Suprapubic skin (tissue), 4 donors: ENCODE measurements around the gene CEP83. TPM values are rescaled to one million over a fixed set of nuclear protein-coding genes. Genes with fewer than 3 reads are reported as not detected.

Source experiments
- DNase-seq, 2 donors: peaks; one replicate each; pipeline ENCODE4 v3.0.0-alpha.2; 2019; ENCODE audit warnings: low spot score in 2 of 2
- H3K27ac ChIP-seq: fragments of 200-600 bp; sonication (generic); one replicate; pipeline ENCODE4 v1.5.1; 2019
- H3K27me3 ChIP-seq: fragments of 200-600 bp; sonication (generic); one replicate; pipeline ENCODE4 v1.5.1; 2019
- H3K36me3 ChIP-seq: fragments of 200-600 bp; sonication (generic); one replicate; pipeline ENCODE4 v1.5.1; 2019
- H3K4me1 ChIP-seq: fragments of 200-600 bp; sonication (generic); one replicate; pipeline ENCODE4 v1.5.1; 2019
- H3K4me3 ChIP-seq: fragments of 200-600 bp; sonication (generic); one replicate; pipeline ENCODE4 v1.5.1; 2019; ENCODE audit warnings: mild to moderate bottlenecking
- H3K9me3 ChIP-seq: fragments of 200-600 bp; sonication (generic); one replicate; pipeline ENCODE4 v1.5.1; 2019
- EP300 ChIP-seq: sonication (generic); formaldehyde crosslinking; IDR thresholded peaks from one replicate; pipeline ENCODE4 v1.6.1; 2017; ENCODE audit warnings: antibody characterized with exemption
- POLR2A ChIP-seq, 2 donors: fragments of 450-650 bp; IDR thresholded peaks; one replicate each; pipeline ENCODE4 v1.6.1; 2017; ENCODE audit warnings: antibody characterized with exemption in 2 of 2, mild to moderate bottlenecking in 2 of 2, moderate library complexity in 2 of 2
- POLR2AphosphoS5 ChIP-seq, 3 donors: sonication (generic); formaldehyde crosslinking; IDR thresholded peaks; one replicate each; pipeline ENCODE4 v1.6.1; 2017; ENCODE audit warnings: antibody characterized with exemption in 3 of 3
- WGBS: methylation state at CpG from one replicate; pipeline ENCODE4 v1.1.5; 2018; 5-methylcytosine and 5-hydroxymethylcytosine counted together
- total RNA-seq, 4 donors: library from RNA; depleted of rRNA; stranded (reverse); fragments of >200 nt; gene quantifications; one replicate each; pipeline ENCODE4 v1.1.0, GENCODE V29; 2016
- TF ChIP-seq, protein P1 (sequence below), 2 donors: fragments of 200-600 bp in 1 of 2; fragments of 450-650 bp in 1 of 2; sonication (generic) in 1 of 2; IDR thresholded peaks; one replicate each; pipeline ENCODE4 v1.5.1; 2016 to 2019; ENCODE audit warnings: antibody characterized with exemption in 2 of 2, mild to moderate bottlenecking in 1 of 2, moderate library complexity in 1 of 2

Gene CEP83
- total RNA-seq, 4 donors from 2014 or later: 8.5 to 18.4 (median 12.6) TPM

DNA sequence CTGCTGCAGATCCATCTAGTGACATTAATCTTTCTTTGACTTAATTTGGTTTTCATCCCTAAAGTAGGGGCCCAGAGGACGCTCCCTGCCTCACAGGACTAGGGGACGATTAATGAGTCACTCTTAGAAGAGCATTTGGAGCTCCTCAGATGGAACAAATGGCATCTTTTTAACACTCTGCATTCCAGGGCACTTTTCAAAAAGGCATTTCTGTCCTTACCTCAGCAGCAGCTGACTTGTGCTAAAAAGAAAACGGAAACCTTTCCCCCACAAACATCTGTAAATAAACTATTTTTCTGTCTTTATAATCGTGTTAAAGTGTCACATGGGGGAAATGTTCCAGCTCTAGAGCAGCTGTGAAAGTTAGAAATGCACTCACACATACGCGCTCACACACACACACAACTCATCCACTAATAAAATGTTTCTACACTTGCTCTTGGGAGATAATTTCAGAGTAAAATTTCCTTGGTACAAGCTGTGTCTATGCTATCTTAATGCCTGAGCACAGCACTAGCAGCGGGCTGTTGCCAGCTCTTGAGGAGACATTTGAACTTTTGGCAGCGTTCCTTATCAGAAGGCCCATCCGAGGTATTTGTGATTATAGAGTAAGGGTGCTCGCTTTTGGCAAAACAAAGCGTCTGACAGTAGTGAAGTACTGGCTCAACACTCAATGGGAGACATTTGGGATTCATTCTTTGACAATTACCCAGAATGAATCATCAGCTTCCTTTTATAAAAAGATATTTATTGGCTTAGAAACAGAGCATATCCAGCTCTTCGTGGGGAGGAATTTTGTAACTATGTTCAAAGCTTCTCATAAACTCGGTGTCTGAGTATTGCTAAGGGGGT, 170.0 kb downstream of the CEP83 start:
- no peaks in the 10 kb centered on the region for H3K27me3 ChIP-seq
- DNase-seq: no peak
- H3K9me3 ChIP-seq: no peaks in the 10 kb centered on the region
- H3K27ac ChIP-seq: no peak overlapping the region
- H3K4me1 ChIP-seq: peaks cover 11% of the 10 kb centered on the region
- WGBS: 34% methylated on average over 13 of the region's 13 CpGs
- no peaks in the 10 kb centered on the region for H3K36me3 ChIP-seq
- TF ChIP-seq POLR2A (IDR thresholded peaks at IDR 0.05): no peak
- no peak for TF ChIP-seq EP300
- no peak for TF ChIP-seq POLR2AphosphoS5 (IDR thresholded peaks at IDR 0.05)
- TF ChIP-seq, protein P1, sequence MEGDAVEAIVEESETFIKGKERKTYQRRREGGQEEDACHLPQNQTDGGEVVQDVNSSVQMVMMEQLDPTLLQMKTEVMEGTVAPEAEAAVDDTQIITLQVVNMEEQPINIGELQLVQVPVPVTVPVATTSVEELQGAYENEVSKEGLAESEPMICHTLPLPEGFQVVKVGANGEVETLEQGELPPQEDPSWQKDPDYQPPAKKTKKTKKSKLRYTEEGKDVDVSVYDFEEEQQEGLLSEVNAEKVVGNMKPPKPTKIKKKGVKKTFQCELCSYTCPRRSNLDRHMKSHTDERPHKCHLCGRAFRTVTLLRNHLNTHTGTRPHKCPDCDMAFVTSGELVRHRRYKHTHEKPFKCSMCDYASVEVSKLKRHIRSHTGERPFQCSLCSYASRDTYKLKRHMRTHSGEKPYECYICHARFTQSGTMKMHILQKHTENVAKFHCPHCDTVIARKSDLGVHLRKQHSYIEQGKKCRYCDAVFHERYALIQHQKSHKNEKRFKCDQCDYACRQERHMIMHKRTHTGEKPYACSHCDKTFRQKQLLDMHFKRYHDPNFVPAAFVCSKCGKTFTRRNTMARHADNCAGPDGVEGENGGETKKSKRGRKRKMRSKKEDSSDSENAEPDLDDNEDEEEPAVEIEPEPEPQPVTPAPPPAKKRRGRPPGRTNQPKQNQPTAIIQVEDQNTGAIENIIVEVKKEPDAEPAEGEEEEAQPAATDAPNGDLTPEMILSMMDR (IDR thresholded peaks at IDR 0.05): no peak
- H3K4me3 ChIP-seq: no peak overlapping the region

DNA sequence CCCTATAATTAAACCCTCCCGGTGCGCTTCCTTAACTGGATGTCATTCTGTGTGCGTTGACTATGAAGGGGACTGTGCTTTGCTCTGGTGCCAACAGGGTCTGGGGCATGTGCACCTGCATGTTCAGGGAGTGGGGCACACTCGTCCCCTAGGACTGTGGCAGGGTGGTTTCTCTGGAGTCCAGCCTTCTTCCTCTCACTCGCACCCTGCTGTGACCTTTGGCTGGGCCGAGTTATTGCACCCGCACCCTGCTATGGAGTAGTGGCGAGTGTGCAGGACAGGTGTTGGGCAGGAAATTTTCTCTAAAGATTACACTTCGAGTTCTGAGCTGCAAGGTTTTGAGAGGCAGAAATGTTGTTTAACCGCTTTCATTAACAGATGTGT, 172.4 kb downstream of the CEP83 start:
- H3K36me3 ChIP-seq: no peaks in the 10 kb centered on the region
- peaks cover 11% of the 10 kb centered on the region for H3K4me1 ChIP-seq
- H3K27me3 ChIP-seq: no peaks in the 10 kb centered on the region
- no peak overlapping the region for H3K4me3 ChIP-seq
- TF ChIP-seq POLR2A (IDR thresholded peaks at IDR 0.05) (no peak), POLR2AphosphoS5 (IDR thresholded peaks at IDR 0.05) (no peak), EP300 (no peak)
- TF ChIP-seq, protein P1 (IDR thresholded peaks at IDR 0.05): no peak
- H3K27ac ChIP-seq: no peak overlapping the region
- DNase-seq: no peak
- 86% methylated on average over 10 of the region's 10 CpGs for WGBS
- H3K9me3 ChIP-seq: no peaks in the 10 kb centered on the region

GRCh38 chr12:94286583-94287244, 173.0 kb downstream of the CEP83 start:
- no peaks in the 10 kb centered on the region for H3K36me3 ChIP-seq
- H3K9me3 ChIP-seq: no peaks in the 10 kb centered on the region
- no peak for DNase-seq
- H3K27ac ChIP-seq: no peak overlapping the region
- H3K4me1 ChIP-seq: peaks cover 11% of the 10 kb centered on the region
- H3K27me3 ChIP-seq: no peaks in the 10 kb centered on the region
- WGBS: 83% methylated on average over 4 of the region's 4 CpGs
- no peak overlapping the region for H3K4me3 ChIP-seq
- TF ChIP-seq, protein P1 (IDR thresholded peaks at IDR 0.05): no peak
- TF ChIP-seq EP300 (no peak), POLR2A (IDR thresholded peaks at IDR 0.05) (no peak), POLR2AphosphoS5 (IDR thresholded peaks at IDR 0.05) (no peak)

GRCh38 chr12:94285943-94286582, 173.6 kb downstream of the CEP83 start:
- no peak for DNase-seq
- Histone ChIP-seq H3K4me3 (no peak overlapping the region), H3K9me3 (no peaks in the 10 kb centered on the region), H3K36me3 (no peaks in the 10 kb centered on the region), H3K4me1 (peaks cover 11% of the 10 kb centered on the region), H3K27ac (no peak overlapping the region), H3K27me3 (no peaks in the 10 kb centered on the region)
- 88% methylated on average over 8 of the region's 8 CpGs for WGBS
- no peak for TF ChIP-seq POLR2A (IDR thresholded peaks at IDR 0.05)
- TF ChIP-seq EP300: no peak
- TF ChIP-seq, protein P1 (IDR thresholded peaks at IDR 0.05): no peak
- no peak for TF ChIP-seq POLR2AphosphoS5 (IDR thresholded peaks at IDR 0.05)

DNA sequence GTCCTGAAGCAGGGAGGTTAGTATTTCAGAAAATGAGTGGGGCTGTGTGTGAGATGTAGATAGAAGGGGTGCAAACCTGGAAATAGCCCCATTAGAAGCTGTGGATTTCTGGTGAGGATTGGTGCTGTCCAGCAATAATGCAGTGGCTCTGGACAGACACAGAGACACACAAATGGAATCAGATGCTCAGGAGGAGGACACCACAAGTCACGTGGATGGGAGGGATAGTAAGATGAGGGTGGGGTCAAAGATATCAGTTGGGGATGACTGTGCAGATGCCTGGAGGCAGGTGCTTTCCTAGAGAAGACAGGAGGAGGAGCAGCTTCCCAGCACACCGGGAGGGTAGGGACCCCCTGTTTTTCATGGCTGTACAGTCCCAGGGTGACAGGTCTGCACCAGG, 174.8 kb downstream of the CEP83 start:
- DNase-seq: no peak
- Histone ChIP-seq H3K9me3 (no peaks in the 10 kb centered on the region), H3K36me3 (no peaks in the 10 kb centered on the region), H3K4me1 (peaks cover 8% of the 10 kb centered on the region), H3K27me3 (no peaks in the 10 kb centered on the region), H3K27ac (no peak overlapping the region), H3K4me3 (no peak overlapping the region)
- 51% methylated on average over 2 of the region's 2 CpGs for WGBS
- TF ChIP-seq POLR2AphosphoS5 (IDR thresholded peaks at IDR 0.05): no peak
- TF ChIP-seq POLR2A (IDR thresholded peaks at IDR 0.05): no peak
- TF ChIP-seq EP300: no peak
- TF ChIP-seq, protein P1 (IDR thresholded peaks at IDR 0.05): no peak
